T-helper 22 cell (primary cell): ENCODE measurements around the gene PHACTR1.
"Not testable (repeated sequence)": the region's sequence is repeated elsewhere in the genome, so short reads cannot be mapped to it uniquely, and the experiment has no call there.

Experiments used
- DNase-seq: peaks from one replicate; pipeline ENCODE4 v3.0.0-alpha.2; 2020; ENCODE audit warnings: low read depth

Gene PHACTR1

DNA sequence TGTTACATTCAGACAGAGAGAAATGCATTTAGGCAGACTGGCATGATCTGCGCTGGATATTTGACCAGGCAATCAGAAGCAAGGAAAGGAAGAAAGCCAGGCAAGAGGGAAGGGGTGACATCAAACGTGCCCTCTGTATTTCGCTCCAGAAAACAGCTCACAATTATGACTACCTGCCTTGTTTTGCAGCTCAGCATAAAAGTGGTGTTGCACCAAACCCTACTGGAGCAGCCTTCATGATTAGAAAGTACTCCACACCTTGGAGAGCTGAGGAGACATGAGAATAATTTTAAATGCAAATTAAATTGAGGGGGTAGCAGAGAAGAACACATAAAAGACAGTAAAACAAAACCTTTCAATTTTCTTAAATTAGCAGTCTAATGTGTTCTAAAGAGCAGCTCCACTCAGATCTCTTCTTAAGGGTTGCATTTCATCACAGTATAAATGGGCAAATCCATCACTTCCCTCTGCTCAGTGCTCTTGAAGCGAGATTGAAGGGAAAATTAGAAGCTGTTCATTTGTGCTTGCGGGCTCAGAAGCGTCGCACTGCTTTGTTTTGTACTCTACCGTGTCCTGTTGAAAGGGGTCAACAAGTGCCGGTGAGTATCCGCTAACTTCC is at the start of gene PHACTR1:
PHACTR1 (plus strand) TSS at position 470 of the 619 bp plus-strand sequence.
- no peak for DNase-seq

GRCh38 chr6:12666886-12667285 is 49.7 kb upstream of the PHACTR1 start:
- no peak for DNase-seq

GRCh38 chr6:12675931-12676330 is 40.6 kb upstream of the PHACTR1 start:
- DNase-seq: no peak

GRCh38 chr6:12679341-12679740 is 37.2 kb upstream of the PHACTR1 start:
- no peak for DNase-seq

DNA sequence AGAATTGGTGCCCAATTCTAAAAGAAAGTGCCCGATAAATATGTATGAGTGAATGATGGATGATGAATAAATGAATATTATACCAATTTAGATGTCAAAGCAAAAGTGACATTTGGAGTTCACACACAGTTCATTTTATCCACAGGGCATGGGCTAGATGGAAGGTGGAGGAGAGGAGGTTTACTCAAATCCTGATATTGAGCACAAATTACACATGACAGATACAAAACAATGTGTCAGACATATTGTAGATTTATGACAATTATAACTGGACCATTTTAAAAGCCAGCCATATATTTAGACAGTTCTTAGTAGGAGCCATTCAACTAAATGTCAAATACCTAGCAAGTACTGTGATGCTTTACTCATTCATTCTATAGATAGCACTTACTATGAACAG is 23.4 kb upstream of the PHACTR1 start:
- DNase-seq: no peak

- DNase-seq: no peak
These were observed 18.3 kb upstream of the PHACTR1 start for GRCh38 chr6:12698298-12698697.

- DNase-seq: no peak
These were observed 11.6 kb upstream of the PHACTR1 start for GRCh38 chr6:12704946-12705345.

DNA sequence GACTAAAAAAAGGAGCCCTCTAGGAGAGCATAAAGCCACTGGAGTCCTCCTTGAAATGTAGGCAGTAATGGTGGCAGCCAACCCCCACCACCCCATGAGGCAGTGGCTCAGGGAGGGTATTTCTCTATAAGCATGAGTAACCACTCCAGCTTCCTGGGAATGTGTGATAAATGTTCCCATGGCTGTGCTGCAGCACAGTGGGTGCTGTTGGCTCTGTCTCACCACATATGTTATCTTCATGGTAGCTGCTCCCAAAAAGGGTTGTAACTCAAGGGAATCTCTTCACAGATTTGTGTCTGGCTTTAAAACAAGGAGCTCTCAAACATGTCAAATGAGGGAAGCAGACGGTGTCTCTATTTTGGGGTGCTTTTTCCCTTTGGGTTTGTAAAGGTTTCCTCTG is 7.5 kb upstream of the PHACTR1 start:
- no peak for DNase-seq

DNA sequence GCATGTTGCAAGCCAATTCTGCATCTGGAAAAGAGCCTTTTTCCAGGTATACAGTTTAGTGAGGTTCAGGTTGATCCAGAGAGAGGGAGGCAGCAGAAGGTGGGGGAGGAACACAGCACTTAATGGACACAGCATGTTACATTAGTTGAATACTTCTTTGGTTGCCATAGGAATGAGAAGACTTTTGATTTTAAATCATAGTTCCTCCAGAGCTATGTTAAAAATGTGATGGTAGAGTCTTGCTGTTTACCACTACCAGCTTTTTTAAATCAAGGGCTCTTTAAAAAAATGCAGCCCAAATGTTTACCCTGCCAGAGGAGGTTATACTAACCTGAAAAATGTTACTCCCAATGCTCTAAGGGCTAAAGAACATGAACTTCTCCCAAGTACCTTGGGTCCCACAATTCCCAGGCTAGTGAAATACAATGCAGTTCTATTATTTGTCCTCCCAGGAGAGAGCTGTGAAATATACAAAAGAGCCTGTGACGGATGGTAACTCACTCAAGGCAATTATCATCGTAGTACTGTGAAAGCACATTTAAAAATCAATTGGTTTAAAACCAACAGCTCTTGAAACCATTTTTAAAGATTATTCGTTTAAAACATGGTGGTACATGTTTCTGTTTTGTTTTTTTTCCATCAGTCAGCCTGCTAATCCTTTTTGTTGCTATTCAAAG is 6.9 kb upstream of the PHACTR1 start:
- no peak for DNase-seq

- no peak for DNase-seq
These were observed 5.6 kb upstream of the PHACTR1 start for GRCh38 chr6:12710921-12711320.

DNA sequence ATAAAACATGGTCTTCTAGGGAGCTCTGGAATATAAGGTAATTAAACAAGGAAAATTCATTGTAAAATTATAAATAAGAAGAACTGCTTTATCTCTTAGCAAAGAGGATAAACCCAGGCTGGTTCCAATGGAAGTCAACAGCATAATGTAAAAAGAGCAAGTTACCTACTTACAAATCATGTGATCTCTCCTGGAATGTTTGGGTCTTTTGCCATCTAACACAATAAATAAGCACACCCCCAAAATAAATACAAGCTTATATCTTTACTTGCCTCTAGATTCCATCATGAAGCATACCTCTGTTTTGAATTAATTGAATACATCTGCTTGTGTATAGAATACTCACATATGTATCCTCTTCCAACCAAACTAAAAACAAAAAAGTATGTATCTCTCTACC is 2.5 kb upstream of the PHACTR1 start:
- DNase-seq: no peak

- no peak for DNase-seq
These were observed 1.1 kb upstream of the PHACTR1 start for GRCh38 chr6:12715437-12715836.

- no peak for DNase-seq
These were observed 789 bp downstream of the PHACTR1 start for GRCh38 chr6:12717356-12717755.

DNA sequence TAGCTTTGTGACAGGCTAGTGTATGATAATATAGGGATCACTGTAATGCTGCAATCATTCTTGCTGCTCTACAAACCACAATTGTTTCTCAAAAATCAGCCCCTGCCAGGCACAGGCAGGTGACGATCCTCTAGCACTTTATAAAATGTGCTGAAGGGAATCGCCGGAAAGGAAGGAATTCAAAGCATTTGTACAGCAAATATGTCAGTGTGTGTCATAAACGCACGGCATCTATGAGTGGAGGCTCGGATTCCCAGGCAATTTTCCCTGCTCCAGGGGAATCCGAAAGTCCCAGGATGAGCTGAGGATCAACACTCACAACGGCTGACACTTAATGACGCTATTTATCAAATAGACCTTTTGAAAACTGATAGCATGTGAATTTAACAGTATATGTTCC is 1.4 kb downstream of the PHACTR1 start:
- DNase-seq: no peak

GRCh38 chr6:12719017-12719416 is 2.5 kb downstream of the PHACTR1 start:
- no peak for DNase-seq

GRCh38 chr6:12720310-12720709 is 3.7 kb downstream of the PHACTR1 start:
- no peak for DNase-seq

GRCh38 chr6:12725263-12725662 is 8.7 kb downstream of the PHACTR1 start:
- DNase-seq: no peak

DNA sequence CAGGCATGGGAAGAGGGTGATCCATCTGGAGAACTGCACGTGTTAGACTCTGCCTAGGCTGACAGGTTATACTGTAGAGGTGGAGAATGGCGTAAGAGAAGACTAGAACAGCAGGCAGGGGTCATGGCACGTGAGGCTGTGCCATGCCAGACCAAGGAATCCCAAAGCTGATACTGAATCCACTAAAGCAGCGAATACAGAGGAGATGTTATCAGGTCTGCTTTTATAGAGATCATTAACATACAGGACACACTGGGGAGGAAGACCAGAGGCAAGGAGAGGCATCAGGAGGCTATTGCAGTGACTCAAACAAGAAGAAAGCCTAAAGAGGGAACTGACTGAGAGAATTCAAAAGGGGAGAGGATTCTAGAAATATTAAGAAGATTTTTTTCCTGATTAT is 12.9 kb downstream of the PHACTR1 start:
- no peak for DNase-seq

DNA sequence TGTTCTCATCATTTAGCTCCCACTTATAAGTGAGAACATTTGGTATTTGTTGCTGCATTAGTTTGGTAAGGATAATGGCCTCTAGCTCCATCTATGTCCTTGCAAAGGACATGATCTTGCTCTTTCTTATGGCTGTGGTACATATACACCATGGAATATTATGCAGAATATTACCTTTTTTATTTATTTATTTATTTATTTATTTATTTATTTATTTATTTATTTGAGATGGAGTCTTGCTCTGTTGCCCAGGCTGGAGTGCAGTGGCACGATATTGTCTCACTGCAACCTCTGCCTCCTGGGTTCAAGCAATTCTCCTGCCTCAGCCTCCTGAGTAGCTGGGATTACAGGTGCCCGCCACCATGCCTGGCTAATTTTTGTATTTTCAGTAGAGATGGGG is 14.2 kb downstream of the PHACTR1 start:
- not testable (repeated sequence) for DNase-seq

GRCh38 chr6:12733876-12734275 is 17.3 kb downstream of the PHACTR1 start:
- no peak for DNase-seq

GRCh38 chr6:12735786-12736185 is 19.2 kb downstream of the PHACTR1 start:
- DNase-seq: no peak

GRCh38 chr6:12748411-12748810 is 31.8 kb downstream of the PHACTR1 start:
- DNase-seq: no peak

- DNase-seq: no peak
These were observed 32.4 kb downstream of the PHACTR1 start for GRCh38 chr6:12748815-12749521.
